Transverse colon (tissue), 4 donors: Measurements from ENCODE around the gene UQCRHL. TPM values are rescaled to one million over a fixed set of nuclear protein-coding genes. Genes with fewer than 3 reads are reported as not detected.

ENCODE experiments used
- DNase-seq: peaks from one replicate; pipeline ENCODE4 v3.0.0-alpha.2; 2019
- H3K27ac ChIP-seq, 4 donors: fragments of 200-600 bp; sonication (generic); 2 replicates each; pipeline ENCODE4 v1.5.1; 2016 to 2018; ENCODE audit warnings: inconsistent platforms in 4 of 4
- H3K27me3 ChIP-seq: fragments of 200-600 bp; sonication (generic); 2 replicates; pipeline ENCODE4 v1.5.1; 2017; ENCODE audit warnings: inconsistent platforms
- H3K36me3 ChIP-seq, 4 donors: fragments of 200-600 bp; sonication (generic); 2 replicates each; pipeline ENCODE4 v1.5.1; 2017 to 2019; ENCODE audit warnings: inconsistent platforms in 4 of 4
- H3K4me1 ChIP-seq, 4 donors: fragments of 200-600 bp; sonication (generic); 2 replicates each; pipeline ENCODE4 v1.5.1; 2017 to 2020; ENCODE audit warnings: inconsistent platforms in 4 of 4
- H3K4me3 ChIP-seq, 4 donors: fragments of 200-600 bp; sonication (generic); 1 replicate in 1 of 4; 2 replicates in 3 of 4; pipeline versions ENCODE4 v1.5.1 to v1.6.1; 2017 to 2019; ENCODE audit warnings: inconsistent platforms in 4 of 4
- H3K9me3 ChIP-seq, 2 donors: fragments of 200-600 bp; sonication (generic); 2 replicates each; pipeline ENCODE4 v1.5.1; 2017 to 2019; ENCODE audit warnings: inconsistent platforms in 2 of 2
- EP300 ChIP-seq: sonication (generic); formaldehyde crosslinking; IDR thresholded peaks from one replicate; pipeline ENCODE4 v1.6.1; 2017; ENCODE audit warnings: antibody characterized with exemption, low read depth
- POLR2A ChIP-seq: fragments of 450-650 bp; IDR thresholded peaks from one replicate; pipeline ENCODE4 v1.6.1; 2016; ENCODE audit warnings: antibody characterized with exemption, mild to moderate bottlenecking, moderate library complexity
- POLR2AphosphoS5 ChIP-seq, 3 donors: sonication (generic); formaldehyde crosslinking; IDR thresholded peaks; one replicate each; pipeline ENCODE4 v1.6.1; 2016; ENCODE audit warnings: antibody characterized with exemption in 3 of 3
- WGBS, 2 donors: methylation state at CpG; one replicate each; pipeline ENCODE4 v1.1.5; 2018; ENCODE audit warnings: low coverage in 1 of 2; 5-methylcytosine and 5-hydroxymethylcytosine counted together
- in situ Hi-C, 4 donors: fragments of 200-750 bp; cut with MboI; loops; one replicate each; pipeline versions ENCODE4 v1.15.0 to v1.15.1; 2017; ENCODE audit warnings: low sequenced_read_pairs in 3 of 4, low pct_ligation_motif_present in 1 of 4, low pct_unique_long_range_greater_than_20kb in 1 of 4
- intact Hi-C: fragments of 100-400 bp; cut with DNase I; formaldehyde crosslinking; loops from one replicate; pipeline ENCODE4 v1.15.1; 2023; ENCODE audit warnings: low total_unique reads
- total RNA-seq, 4 donors: library from RNA; depleted of rRNA; stranded (reverse); fragments of >200 nt; gene quantifications; one replicate each; pipeline ENCODE4 v1.1.0, GENCODE V29; 2016
- TF ChIP-seq, protein P1 (sequence below), 5 experiments: fragments of 200-600 bp in 3 of 5; fragments of 450-650 bp in 2 of 5; sonication (generic) in 3 of 5; IDR thresholded peaks; 1 replicate in 2 of 5; 2 replicates in 3 of 5; pipeline ENCODE4 v1.5.1; 2016 to 2017; ENCODE audit warnings: antibody characterized with exemption in 5 of 5, inconsistent platforms in 3 of 5, mild to moderate bottlenecking in 2 of 5, moderate library complexity in 1 of 5

UQCRHL gene
- total RNA-seq, 4 donors from 2014 or later = 0.75 to 3.0 (median 1.7) TPM

DNA sequence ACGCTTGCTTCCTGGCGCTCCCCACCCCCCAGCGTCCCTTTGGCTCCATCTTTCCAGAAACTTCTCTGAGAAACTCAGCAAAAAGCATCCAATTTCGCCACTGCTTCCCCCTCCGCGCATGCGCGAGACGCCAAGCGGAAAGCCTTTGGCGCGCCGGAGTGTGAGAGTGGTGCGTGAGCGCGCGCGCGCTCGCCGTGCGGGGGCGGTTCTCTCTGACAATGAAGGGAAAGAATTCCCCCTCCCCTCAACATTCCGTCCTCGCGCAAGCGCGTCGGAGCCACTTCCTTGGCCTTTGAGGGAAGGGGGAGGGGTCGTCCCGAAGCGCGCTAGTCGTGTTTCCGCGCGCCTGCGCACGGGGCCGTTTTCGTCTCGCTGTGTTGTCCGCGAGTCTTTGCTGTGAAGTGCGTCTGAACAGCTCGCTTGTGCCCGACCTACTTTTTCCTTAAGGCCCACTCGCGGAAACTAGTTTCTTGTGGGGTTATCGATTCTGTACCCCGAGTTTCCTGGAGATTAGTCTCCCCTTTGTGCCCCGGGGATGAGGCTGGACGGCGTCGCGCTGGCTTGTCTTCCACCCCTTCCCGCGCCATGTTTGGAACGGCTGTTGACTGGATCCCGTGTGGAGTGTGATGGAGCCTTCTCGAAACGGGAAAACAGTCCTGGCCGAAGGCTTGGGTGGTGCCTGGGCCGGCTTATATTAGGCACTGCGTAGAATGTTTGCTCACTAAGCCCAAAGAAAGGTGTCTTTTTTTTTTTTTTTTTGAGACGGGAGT is 28.5 kb upstream of the UQCRHL start:
- intact Hi-C loops = no loop called here
- TF ChIP-seq POLR2A (peak; percentile 93), EP300 (no peak), POLR2AphosphoS5 (IDR thresholded peaks at IDR 0.05) (peak; percentile 90 to 97 (median 94))
- in situ Hi-C loops = no loop called here
- WGBS, 2 donors = 2 to 25% methylated on average over 4 to 65 of the region's 66 CpGs
- H3K4me3 ChIP-seq = peak overlapping the region; percentile 53 to 80 (median 68)
- DNase-seq = peak; percentile 100
- H3K9me3 ChIP-seq = no peaks in the 10 kb centered on the region
- no peaks in the 10 kb centered on the region for H3K36me3 ChIP-seq
- no peaks in the 10 kb centered on the region for H3K27me3 ChIP-seq
- peaks cover 0 to 22% (median 18%) of the 10 kb centered on the region in 4 donors for H3K4me1 ChIP-seq
- peak overlapping the region; percentile 98 to 100 (median 99) for H3K27ac ChIP-seq

DNA sequence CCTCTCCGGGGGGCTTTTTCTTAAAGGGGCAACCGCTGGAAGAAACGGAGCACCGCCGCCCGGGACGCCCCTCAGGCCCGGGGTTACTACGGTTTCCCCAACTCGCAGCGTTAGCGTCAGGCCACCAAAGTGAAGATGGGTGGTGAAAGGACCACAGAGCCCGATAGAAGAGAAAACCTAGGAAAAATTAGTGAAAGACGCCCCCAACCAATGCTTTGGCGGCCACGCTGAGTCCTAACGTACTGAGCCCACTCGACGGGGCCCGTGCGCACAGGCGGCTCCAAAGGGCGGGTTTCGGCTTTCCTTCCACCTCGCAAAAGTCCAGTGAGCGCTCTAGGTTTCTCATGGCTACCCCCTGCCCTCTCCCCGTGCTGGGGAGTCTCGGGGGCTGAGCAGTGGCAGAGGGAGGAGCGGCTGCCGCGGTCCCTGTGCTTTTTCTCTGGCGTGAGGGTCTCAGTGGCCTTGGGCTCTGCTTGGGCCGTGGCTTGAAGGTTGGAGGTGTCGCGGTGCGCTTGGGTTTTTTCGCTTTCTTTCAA is 27.8 kb upstream of the UQCRHL start:
- Histone ChIP-seq H3K4me1 (peaks cover 2 to 29% (median 21%) of the 10 kb centered on the region in 4 donors), H3K27ac (peak overlapping the region; percentile 98 to 100 (median 99)), H3K36me3 (no peaks in the 10 kb centered on the region), H3K27me3 (no peaks in the 10 kb centered on the region), H3K9me3 (no peaks in the 10 kb centered on the region), H3K4me3 (peak overlapping the region; percentile 53 to 80 (median 68))
- no peak for TF ChIP-seq POLR2AphosphoS5 (IDR thresholded peaks at IDR 0.05)
- no peak for TF ChIP-seq POLR2A
- no peak for TF ChIP-seq EP300
- TF ChIP-seq, protein P1, sequence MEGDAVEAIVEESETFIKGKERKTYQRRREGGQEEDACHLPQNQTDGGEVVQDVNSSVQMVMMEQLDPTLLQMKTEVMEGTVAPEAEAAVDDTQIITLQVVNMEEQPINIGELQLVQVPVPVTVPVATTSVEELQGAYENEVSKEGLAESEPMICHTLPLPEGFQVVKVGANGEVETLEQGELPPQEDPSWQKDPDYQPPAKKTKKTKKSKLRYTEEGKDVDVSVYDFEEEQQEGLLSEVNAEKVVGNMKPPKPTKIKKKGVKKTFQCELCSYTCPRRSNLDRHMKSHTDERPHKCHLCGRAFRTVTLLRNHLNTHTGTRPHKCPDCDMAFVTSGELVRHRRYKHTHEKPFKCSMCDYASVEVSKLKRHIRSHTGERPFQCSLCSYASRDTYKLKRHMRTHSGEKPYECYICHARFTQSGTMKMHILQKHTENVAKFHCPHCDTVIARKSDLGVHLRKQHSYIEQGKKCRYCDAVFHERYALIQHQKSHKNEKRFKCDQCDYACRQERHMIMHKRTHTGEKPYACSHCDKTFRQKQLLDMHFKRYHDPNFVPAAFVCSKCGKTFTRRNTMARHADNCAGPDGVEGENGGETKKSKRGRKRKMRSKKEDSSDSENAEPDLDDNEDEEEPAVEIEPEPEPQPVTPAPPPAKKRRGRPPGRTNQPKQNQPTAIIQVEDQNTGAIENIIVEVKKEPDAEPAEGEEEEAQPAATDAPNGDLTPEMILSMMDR (IDR thresholded peaks at IDR 0.05) = no peak
- 1% methylated on average over 37 of the region's 37 CpGs; no CpG with 5 or more reads in 1 of the 2 donors for WGBS, 2 donors
- peak; percentile 52 for DNase-seq
- intact Hi-C loops = no loop called here
- in situ Hi-C loops = no loop called here

DNA sequence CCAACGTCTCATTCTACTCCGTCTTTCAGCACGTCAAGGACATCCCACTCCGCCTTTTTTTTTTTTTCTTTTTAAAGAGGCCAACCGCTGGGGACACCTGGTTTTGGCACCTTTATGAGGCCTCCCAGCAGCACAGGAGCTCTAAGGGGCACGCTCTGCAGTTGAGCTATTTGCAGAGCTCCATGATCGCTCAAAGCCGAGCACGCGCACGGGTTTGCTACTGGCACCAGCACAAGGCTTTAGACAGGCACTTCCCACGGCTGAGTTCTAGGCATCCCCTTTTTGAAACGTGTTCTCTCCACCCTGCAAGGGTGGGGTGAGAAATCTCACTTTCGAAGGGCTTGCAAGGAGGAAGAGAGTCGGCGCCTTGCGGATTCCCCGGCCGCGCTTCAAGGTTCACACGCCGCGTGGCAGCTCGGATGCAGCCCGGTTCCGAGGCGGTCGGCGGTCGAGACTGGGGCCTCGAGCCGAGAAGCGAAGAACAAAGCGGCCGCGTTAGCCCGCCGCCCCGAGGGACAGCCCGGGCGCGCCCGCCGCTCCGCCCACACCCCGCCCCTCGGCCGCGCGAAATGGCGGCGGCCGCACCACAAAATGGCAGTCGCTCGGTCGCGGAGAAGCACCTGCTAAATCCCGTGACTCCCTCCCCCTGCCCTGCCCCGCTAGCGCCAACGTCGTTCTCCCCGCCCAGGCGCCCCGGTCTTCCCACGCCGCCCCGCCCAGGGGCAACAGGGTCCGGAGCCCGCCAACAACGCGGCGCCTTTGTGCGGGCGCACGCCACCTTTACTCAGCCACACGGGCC is 27.2 kb upstream of the UQCRHL start:
- intact Hi-C loops = no loop called here
- H3K27ac ChIP-seq = peak overlapping the region; percentile 98 to 100 (median 99)
- TF ChIP-seq POLR2A = peak; percentile 76
- TF ChIP-seq POLR2AphosphoS5 (IDR thresholded peaks at IDR 0.05) = peak; percentile 60 to 82 (median 77)
- no peak for TF ChIP-seq EP300
- TF ChIP-seq, protein P1 (IDR thresholded peaks at IDR 0.05) = peak in 1 of 5 experiments; percentile 23
- no peaks in the 10 kb centered on the region for H3K9me3 ChIP-seq
- peaks cover 7 to 35% (median 28%) of the 10 kb centered on the region in 4 donors for H3K4me1 ChIP-seq
- H3K4me3 ChIP-seq = peak overlapping the region; percentile 53 to 80 (median 68)
- in situ Hi-C loops = no loop called here
- no peaks in the 10 kb centered on the region for H3K36me3 ChIP-seq
- 0 to 1% methylated on average over 2 to 37 of the region's 77 CpGs for WGBS, 2 donors
- no peaks in the 10 kb centered on the region for H3K27me3 ChIP-seq
- peak; percentile 92 for DNase-seq

DNA sequence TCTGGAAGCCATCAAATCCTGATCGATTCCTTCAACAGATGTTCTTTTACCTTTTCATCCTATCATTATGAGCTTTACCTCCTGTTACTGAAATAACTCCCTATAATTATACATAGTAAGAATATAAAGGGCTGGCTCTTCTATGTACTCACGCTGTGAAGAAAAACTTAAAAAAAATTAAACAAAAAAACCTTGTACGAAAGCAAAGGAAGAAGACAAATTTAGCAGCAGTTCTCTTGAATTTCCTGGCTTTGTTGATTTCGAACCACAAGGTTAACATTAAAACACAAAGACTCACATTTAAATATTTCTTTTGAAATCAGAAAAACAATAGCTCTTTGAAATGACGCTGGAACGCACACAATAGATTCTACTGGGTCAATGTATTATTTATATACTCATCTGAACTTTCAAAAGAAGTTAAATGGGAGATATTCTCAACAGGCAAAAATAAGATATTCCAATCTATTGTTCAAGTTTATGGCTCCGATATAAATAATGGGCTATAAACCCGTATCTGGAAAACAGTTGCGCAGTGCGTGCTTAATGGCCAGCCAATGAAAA is 26.5 kb upstream of the UQCRHL start:
- Histone ChIP-seq H3K36me3 (no peaks in the 10 kb centered on the region), H3K4me1 (peaks cover 7 to 40% (median 30%) of the 10 kb centered on the region in 4 donors), H3K27ac (peak overlapping the region; percentile 98 to 100 (median 99)), H3K4me3 (peak overlapping the region; percentile 11 to 80 (median 68)), H3K9me3 (no peaks in the 10 kb centered on the region), H3K27me3 (no peaks in the 10 kb centered on the region)
- intact Hi-C loops = no loop called here
- peak in 1 of 3 donors; percentile 55 for TF ChIP-seq POLR2AphosphoS5 (IDR thresholded peaks at IDR 0.05)
- no peak for TF ChIP-seq EP300
- DNase-seq = no peak
- in situ Hi-C loops = no loop called here
- WGBS, 2 donors = 0% methylated on average over 10 of the region's 10 CpGs
